Caco-2 (cell line): ENCODE data around the gene TIMP2. TPM values are rescaled to one million over a fixed set of nuclear protein-coding genes. Genes with fewer than 3 reads are reported as not detected.

Experiments used
- BruUV-seq: library from RNA; stranded (reverse); fragments of 400-500 nt; replicated peaks from 2 replicates; lab custom pipeline; 2021; lab: Mats Ljungman, UMichigan
- CTCF ChIA-PET: fragments of 300-600 bp; sonication (Branson Sonifier 250); formaldehyde crosslinking; loops from one replicate; lab custom pipeline; 2022; ENCODE audit warnings: antibody characterized with exemption; lab: Charles Lee
- POLR2A ChIA-PET: fragments of 300-600 bp; sonication (Branson Sonifier 250); formaldehyde crosslinking; loops from one replicate; lab custom pipeline; 2022; ENCODE audit warnings: antibody characterized with exemption; lab: Charles Lee
- DNase-seq, 2 experiments: peaks; one replicate each; pipeline versions ENCODE4 v3.0.0 to v3.0.0-alpha.2; 2020 to 2022
- H3K27me3 ChIP-seq: replicated peaks from 2 replicates; pipeline ENCODE4 v1.6.0; 2011; ENCODE audit warnings: low read length; ENCODE audit not compliant: control insufficient read depth, insufficient read depth
- H3K36me3 ChIP-seq: 2 replicates; pipeline ENCODE4 v1.5.1; 2011; ENCODE audit warnings: low read length; ENCODE audit not compliant: control insufficient read depth, insufficient read depth
- H3K4me1 ChIP-seq: fragments of 250-450 bp; sonication (Bioruptor Pico); 2 replicates; pipeline ENCODE4 v1.5.1; 2020; ENCODE audit warnings: mild to moderate bottlenecking
- H3K4me3 ChIP-seq: 2 replicates; pipeline ENCODE4 v1.5.1; 2011; ENCODE audit warnings: low read depth, mild to moderate bottlenecking, control low read depth, low read length
- H3K9me3 ChIP-seq: fragments of 250-450 bp; sonication (Bioruptor Pico); 2 replicates; pipeline ENCODE4 v1.5.1; 2020; ENCODE audit warnings: mild to moderate bottlenecking, moderate library complexity
- H3K27ac Mint-ChIP-seq: one replicate; pipeline ENCODE4 v1.8.0; 2022; ENCODE audit warnings: mixed read lengths; ENCODE audit not compliant: unreplicated experiment
- H3K27me3 Mint-ChIP-seq: one replicate; pipeline ENCODE4 v1.8.0; 2022; ENCODE audit warnings: mixed read lengths; ENCODE audit not compliant: insufficient read depth, unreplicated experiment
- H3K36me3 Mint-ChIP-seq: one replicate; pipeline ENCODE4 v1.8.0; 2022; ENCODE audit warnings: mild to moderate bottlenecking, mixed read lengths; ENCODE audit not compliant: insufficient read depth, unreplicated experiment
- H3K4me1 Mint-ChIP-seq: one replicate; pipeline ENCODE4 v1.8.0; 2022; ENCODE audit warnings: low read depth, mixed read lengths; ENCODE audit not compliant: unreplicated experiment
- H3K4me3 Mint-ChIP-seq: one replicate; pipeline ENCODE4 v1.8.0; 2022; ENCODE audit warnings: mild to moderate bottlenecking, moderate library complexity, mixed read lengths; ENCODE audit not compliant: unreplicated experiment
- H3K9me3 Mint-ChIP-seq: one replicate; pipeline ENCODE4 v1.8.0; 2022; ENCODE audit warnings: mixed read lengths; ENCODE audit not compliant: unreplicated experiment
- CTCF ChIP-seq, 2 experiments: fragments of 200-600 bp in 1 of 2; IDR thresholded peaks; 1 replicate in 1 of 2; 2 replicates in 1 of 2; pipeline versions ENCODE4 v1.5.1 to v1.8.0; 2011 to 2022; ENCODE audit warnings: antibody characterized with exemption in 1 of 2, control low read depth in 1 of 2, inconsistent platforms in 1 of 2, low read depth in 1 of 2, low read length in 1 of 2, mild to moderate bottlenecking in 1 of 2, moderate library complexity in 1 of 2; ENCODE audit not compliant: insufficient read depth in 1 of 2, severe bottlenecking in 1 of 2, unreplicated experiment in 1 of 2
- intact Hi-C: fragments of 100-400 bp; cut with micrococcal nuclease; formaldehyde crosslinking; loops from one replicate; pipeline ENCODE4 v1.10.0; 2022; ENCODE audit not compliant: unreplicated experiment
- total RNA-seq: library from RNA; stranded (reverse); gene quantifications from 2 replicates; pipeline ENCODE4 v1.2.3, GENCODE V29; 2022

The TIMP2 gene
- total RNA-seq, 1 experiment from 2014 or later: 70.1 TPM

- Mint-ChIP-seq H3K27me3 (no peaks in the 10 kb centered on the region), H3K4me3 (no peak overlapping the region), H3K27ac (peak overlapping the region; percentile 96), H3K9me3 (no peaks in the 10 kb centered on the region), H3K36me3 (peaks cover 49% of the 10 kb centered on the region), H3K4me1 (peaks cover 19% of the 10 kb centered on the region)
- POLR2A ChIA-PET: no interaction called here
- no peak overlapping the region for H3K4me3 ChIP-seq
- DNase-seq: no peak
- H3K36me3 ChIP-seq: no peaks in the 10 kb centered on the region
- H3K27me3 ChIP-seq: no peaks in the 10 kb centered on the region
- CTCF ChIA-PET: no interaction called here
- intact Hi-C loops: no loop called here
- TF ChIP-seq CTCF (IDR thresholded peaks at IDR 0.05; ENCODE audit: insufficient read depth in 1 of 2, low read depth in 1 of 2, low read length in 1 of 2, severe bottlenecking in 1 of 2, unreplicated experiment in 1 of 2): no peak
- H3K9me3 ChIP-seq: no peaks in the 10 kb centered on the region
- H3K4me1 ChIP-seq: peaks cover 40% of the 10 kb centered on the region
- BruUV-seq: no TSS peak
These were observed 39.2 kb downstream of the TIMP2 start for GRCh38 chr17:78885956-78886355.

DNA sequence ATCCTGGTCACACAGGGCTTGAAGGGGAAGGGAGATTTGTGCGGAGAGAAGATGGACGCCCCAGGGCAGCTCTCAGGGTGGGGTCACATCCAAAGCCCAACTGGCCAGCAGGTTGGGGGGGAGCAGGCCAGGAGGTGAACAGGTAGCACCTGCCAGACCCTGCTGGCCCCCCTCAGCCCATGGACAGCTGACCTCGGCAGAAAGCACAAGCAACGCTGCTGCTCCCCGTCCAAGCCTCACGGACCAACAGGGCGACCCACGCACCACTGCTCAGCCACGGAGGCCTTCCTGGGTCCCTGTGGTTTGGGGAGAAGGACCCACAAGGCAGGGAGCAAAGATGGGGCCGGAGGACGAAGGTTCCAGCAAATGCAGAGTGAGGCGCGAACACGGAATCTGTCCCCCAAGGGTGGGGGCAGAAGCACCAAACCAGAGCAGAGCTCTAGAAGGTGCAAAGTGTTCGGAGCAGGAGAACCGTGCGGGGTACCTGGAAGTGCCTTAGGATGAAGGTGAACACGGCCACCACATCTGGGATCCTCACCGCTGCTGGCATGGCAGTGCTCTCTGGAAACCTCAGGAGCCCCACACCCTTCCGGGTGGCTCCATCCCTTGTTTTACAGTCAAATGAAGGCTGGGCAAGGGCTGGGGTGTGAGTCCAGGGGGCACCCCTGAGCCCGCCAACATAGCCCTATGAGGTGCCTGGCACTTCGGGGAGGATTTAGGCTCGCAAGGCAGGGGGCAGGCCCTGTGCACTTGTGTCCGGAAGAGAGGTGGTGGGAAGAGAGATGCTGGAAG, 40.1 kb downstream of the TIMP2 start:
- Histone ChIP-seq H3K4me3 (no peak overlapping the region), H3K36me3 (no peaks in the 10 kb centered on the region), H3K27me3 (no peaks in the 10 kb centered on the region), H3K4me1 (peaks cover 40% of the 10 kb centered on the region), H3K9me3 (no peaks in the 10 kb centered on the region)
- ChIA-PET POLR2A (no interaction called here), CTCF (interaction anchor here (2.2 kb wide), 1 partner anchor 19 kb away, joined by 12 read pairs; no protein-coding TSS in a partner anchor)
- Mint-ChIP-seq H3K27ac (peak overlapping the region; percentile 96), H3K4me1 (peaks cover 19% of the 10 kb centered on the region), H3K4me3 (peak overlapping the region; percentile 68), H3K9me3 (no peaks in the 10 kb centered on the region), H3K36me3 (peaks cover 47% of the 10 kb centered on the region), H3K27me3 (no peaks in the 10 kb centered on the region)
- TF ChIP-seq CTCF (IDR thresholded peaks at IDR 0.05; ENCODE audit: insufficient read depth in 1 of 2, low read depth in 1 of 2, low read length in 1 of 2, severe bottlenecking in 1 of 2, unreplicated experiment in 1 of 2): no peak
- intact Hi-C loops: no loop called here
- DNase-seq: no peak
- BruUV-seq: no TSS peak

DNA sequence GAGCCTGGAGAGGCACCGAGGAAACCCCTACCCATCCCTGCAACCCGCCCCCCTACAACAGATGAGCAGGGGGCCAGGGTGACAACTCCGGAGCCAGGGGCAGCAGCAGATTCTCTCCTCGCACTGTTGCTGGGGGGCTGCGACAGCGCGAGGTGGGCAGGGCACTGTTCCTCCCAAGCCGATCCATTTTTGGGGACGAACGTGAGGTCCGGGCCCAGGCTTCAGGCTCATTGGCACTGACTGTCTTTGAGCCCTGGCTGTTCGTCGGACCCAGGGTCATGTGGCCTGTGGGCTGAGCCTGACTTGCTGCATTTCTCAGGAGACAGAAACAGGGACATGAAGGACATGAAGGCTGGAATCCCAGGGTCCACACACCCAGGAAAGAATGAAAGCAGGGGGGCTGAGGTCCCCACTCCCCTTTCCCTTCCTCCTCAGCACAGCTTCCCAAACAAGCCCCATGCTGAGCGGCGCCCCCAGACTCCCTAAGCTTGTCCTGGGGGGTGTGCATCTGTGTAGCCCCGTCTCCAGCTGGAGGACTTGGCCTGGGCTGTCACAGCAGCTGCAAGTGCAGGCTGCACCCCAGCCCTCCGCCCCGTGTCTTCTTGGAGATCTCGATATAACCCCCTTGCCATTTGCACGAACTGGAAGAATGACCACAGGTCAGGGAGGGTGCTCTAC, 40.9 kb downstream of the TIMP2 start:
- TSS peak; percentile 68 for BruUV-seq
- Mint-ChIP-seq H3K4me1 (peaks cover 19% of the 10 kb centered on the region), H3K27ac (peak overlapping the region; percentile 96), H3K9me3 (no peaks in the 10 kb centered on the region), H3K4me3 (peak overlapping the region; percentile 68), H3K27me3 (no peaks in the 10 kb centered on the region), H3K36me3 (peaks cover 50% of the 10 kb centered on the region)
- DNase-seq: peak in 1 of 2 experiments; percentile 38
- Histone ChIP-seq H3K27me3 (no peaks in the 10 kb centered on the region), H3K4me3 (peak overlapping the region; percentile 0; the same call in 1 of the 2 replicates), H3K36me3 (no peaks in the 10 kb centered on the region; the same call in 1 of the 2 replicates), H3K4me1 (peaks cover 40% of the 10 kb centered on the region), H3K9me3 (no peaks in the 10 kb centered on the region)
- CTCF ChIA-PET: interaction anchor here (0.7 to 2.2 kb wide), 4 partner anchors 15 to 87 kb away, joined by 3 to 13 read pairs (median 8); no protein-coding TSS in a partner anchor
- TF ChIP-seq CTCF (IDR thresholded peaks at IDR 0.05; ENCODE audit: insufficient read depth in 1 of 2, low read depth in 1 of 2, low read length in 1 of 2, severe bottlenecking in 1 of 2, unreplicated experiment in 1 of 2): no peak
- intact Hi-C loops: no loop called here
- POLR2A ChIA-PET: interaction anchor here (1.3 kb wide), 1 partner anchor 15 kb away, joined by 6 read pairs; no protein-coding TSS in a partner anchor
